SK-N-MC (cell line): ENCODE results near the gene ADAP1.

Source experiments
- EZH2 ChIP-seq: fragments of 200-600 bp; sonication (generic); IDR thresholded peaks from one replicate; pipeline ENCODE4 v1.6.1; 2017; ENCODE audit warnings: antibody characterized with exemption
- POLR2AphosphoS5 ChIP-seq: IDR thresholded peaks from 2 replicates; pipeline ENCODE4 v1.6.1; 2012; ENCODE audit warnings: mild to moderate bottlenecking, low read depth, low read length, borderline replicate concordance

GRCh38 chr7:880450-880849, 74.0 kb downstream of the ADAP1 start:
- TF ChIP-seq POLR2AphosphoS5 (no peak), EZH2 (no peak)
